ENCODE measurements around the gene AMPD3. TPM values are rescaled to one million over a fixed set of nuclear protein-coding genes. Genes with fewer than 3 reads are reported as not detected.

AMPD3 gene
- total and polyA plus RNA-seq, 9 donors: 2.0 to 9.3 (median 6.8) TPM

DNA sequence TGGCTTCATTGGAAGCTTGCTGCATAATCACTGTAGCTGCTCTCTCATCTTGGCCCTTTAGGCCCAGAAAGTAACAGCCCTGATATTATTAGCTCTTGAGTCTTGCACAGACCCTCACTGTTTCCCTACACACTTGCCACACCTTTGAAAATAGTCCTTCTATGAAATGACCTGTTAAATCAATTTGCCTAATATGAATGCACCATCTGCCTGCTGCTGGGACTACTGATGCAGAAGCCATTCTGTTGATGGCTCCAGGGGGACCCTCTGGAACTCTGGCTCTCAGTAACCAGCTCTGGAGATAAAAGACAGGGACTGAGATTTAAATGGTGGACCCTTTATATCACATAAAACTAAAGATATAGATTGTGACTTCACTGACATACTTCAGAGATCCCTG, 14.7 kb upstream of the AMPD3 start:
- Histone ChIP-seq H3K9me3 (no peaks in the 10 kb centered on the region), H3K4me1 (ENCODE audit: insufficient read depth) (no peaks in the 10 kb centered on the region), H3K36me3 (no peaks in the 10 kb centered on the region), H3K27me3 (no peaks in the 10 kb centered on the region), H3K27ac (no peak overlapping the region), H3K4me3 (no peak overlapping the region)
- TF ChIP-seq, protein P1, sequence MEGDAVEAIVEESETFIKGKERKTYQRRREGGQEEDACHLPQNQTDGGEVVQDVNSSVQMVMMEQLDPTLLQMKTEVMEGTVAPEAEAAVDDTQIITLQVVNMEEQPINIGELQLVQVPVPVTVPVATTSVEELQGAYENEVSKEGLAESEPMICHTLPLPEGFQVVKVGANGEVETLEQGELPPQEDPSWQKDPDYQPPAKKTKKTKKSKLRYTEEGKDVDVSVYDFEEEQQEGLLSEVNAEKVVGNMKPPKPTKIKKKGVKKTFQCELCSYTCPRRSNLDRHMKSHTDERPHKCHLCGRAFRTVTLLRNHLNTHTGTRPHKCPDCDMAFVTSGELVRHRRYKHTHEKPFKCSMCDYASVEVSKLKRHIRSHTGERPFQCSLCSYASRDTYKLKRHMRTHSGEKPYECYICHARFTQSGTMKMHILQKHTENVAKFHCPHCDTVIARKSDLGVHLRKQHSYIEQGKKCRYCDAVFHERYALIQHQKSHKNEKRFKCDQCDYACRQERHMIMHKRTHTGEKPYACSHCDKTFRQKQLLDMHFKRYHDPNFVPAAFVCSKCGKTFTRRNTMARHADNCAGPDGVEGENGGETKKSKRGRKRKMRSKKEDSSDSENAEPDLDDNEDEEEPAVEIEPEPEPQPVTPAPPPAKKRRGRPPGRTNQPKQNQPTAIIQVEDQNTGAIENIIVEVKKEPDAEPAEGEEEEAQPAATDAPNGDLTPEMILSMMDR (IDR thresholded peaks at IDR 0.05): no peak
- TF ChIP-seq EP300 (IDR thresholded peaks at IDR 0.05): no peak
- TF ChIP-seq POLR2A (IDR thresholded peaks at IDR 0.05): no peak
- intact Hi-C loops (cut with DNase I): no loop called here
- no peak for DNase-seq

DNA sequence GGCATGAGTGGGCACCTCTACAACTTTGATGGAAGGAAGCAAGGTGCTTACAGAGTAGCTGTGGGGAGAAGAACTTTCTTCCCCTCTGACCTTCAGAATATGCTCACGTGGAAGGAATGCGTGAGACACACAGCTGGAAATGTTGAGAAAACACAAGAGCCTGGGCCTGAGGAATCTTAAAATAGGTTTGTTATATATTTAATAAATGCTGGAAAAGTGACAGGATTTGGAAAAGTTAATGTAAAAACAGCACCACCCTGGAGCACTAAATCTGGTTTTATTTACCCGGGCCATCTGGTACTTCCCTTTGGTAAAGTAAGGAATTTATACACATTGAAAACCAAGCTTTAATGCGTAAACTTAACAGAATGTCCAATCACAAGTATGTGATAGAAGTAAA, 14.0 kb upstream of the AMPD3 start:
- Histone ChIP-seq H3K36me3 (no peaks in the 10 kb centered on the region), H3K4me3 (no peak overlapping the region), H3K9me3 (no peaks in the 10 kb centered on the region), H3K27me3 (no peaks in the 10 kb centered on the region), H3K27ac (no peak overlapping the region), H3K4me1 (ENCODE audit: insufficient read depth) (no peaks in the 10 kb centered on the region)
- no peak for DNase-seq
- intact Hi-C loops (cut with DNase I): no loop called here
- 54 to 69% (median 68%) methylated on average over 4 of the region's 4 CpGs for WGBS, 3 donors
- TF ChIP-seq EP300 (IDR thresholded peaks at IDR 0.05): no peak
- TF ChIP-seq POLR2A (IDR thresholded peaks at IDR 0.05): no peak
- TF ChIP-seq, protein P1 (IDR thresholded peaks at IDR 0.05): no peak

- no peaks in the 10 kb centered on the region for H3K36me3 ChIP-seq
- no peaks in the 10 kb centered on the region for H3K9me3 ChIP-seq
- H3K4me1 ChIP-seq (ENCODE audit: insufficient read depth): no peaks in the 10 kb centered on the region
- no peak overlapping the region for H3K27ac ChIP-seq
- intact Hi-C loops (cut with DNase I): no loop called here
- no peaks in the 10 kb centered on the region for H3K27me3 ChIP-seq
- H3K4me3 ChIP-seq: no peak overlapping the region
- TF ChIP-seq EP300 (IDR thresholded peaks at IDR 0.05): no peak
- no peak for TF ChIP-seq POLR2A (IDR thresholded peaks at IDR 0.05)
- 91 to 95% (median 93%) methylated on average over 8 of the region's 8 CpGs for WGBS, 3 donors
- DNase-seq: no peak
Observed at GRCh38 chr11:10441652-10442503, 13.2 kb upstream of the AMPD3 start.

DNA sequence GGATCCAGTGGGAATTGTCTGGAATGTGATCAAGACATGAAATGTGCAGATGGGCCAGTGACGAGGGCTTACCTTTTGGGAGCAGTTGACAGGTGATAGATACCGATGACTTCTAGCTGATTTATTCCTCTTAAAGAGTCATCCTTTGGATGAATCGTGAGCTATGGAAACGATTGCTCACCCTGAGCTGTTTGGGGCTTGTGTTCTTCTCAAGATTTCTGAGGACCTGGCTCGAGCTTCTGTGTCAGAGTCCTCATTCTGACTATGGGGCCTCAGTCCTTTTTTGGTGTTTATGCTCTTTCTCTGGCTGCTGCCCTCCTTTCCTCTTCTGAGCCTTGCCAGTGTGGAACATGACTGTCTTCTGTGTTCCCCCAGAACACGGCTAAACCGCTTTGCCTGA, 11.9 kb upstream of the AMPD3 start:
- Histone ChIP-seq H3K27me3 (no peaks in the 10 kb centered on the region), H3K27ac (no peak overlapping the region), H3K9me3 (no peaks in the 10 kb centered on the region), H3K4me3 (no peak overlapping the region), H3K4me1 (ENCODE audit: insufficient read depth) (no peaks in the 10 kb centered on the region), H3K36me3 (no peaks in the 10 kb centered on the region)
- intact Hi-C loops (cut with DNase I): no loop called here
- 92 to 94% (median 94%) methylated on average over 7 of the region's 7 CpGs for WGBS, 3 donors
- TF ChIP-seq EP300 (IDR thresholded peaks at IDR 0.05) (no peak), POLR2A (IDR thresholded peaks at IDR 0.05) (no peak)
- TF ChIP-seq, protein P1 (IDR thresholded peaks at IDR 0.05): no peak
- DNase-seq: no peak

GRCh38 chr11:10443721-10444235, 11.3 kb upstream of the AMPD3 start:
- 82 to 92% (median 88%) methylated on average over 4 of the region's 4 CpGs for WGBS, 3 donors
- DNase-seq: no peak
- no peak overlapping the region for H3K27ac ChIP-seq
- no peak overlapping the region for H3K4me3 ChIP-seq
- no peaks in the 10 kb centered on the region for H3K36me3 ChIP-seq
- intact Hi-C loops (cut with DNase I): no loop called here
- H3K27me3 ChIP-seq: no peaks in the 10 kb centered on the region
- H3K4me1 ChIP-seq (ENCODE audit: insufficient read depth): no peaks in the 10 kb centered on the region
- TF ChIP-seq POLR2A (IDR thresholded peaks at IDR 0.05): no peak
- no peak for TF ChIP-seq EP300 (IDR thresholded peaks at IDR 0.05)
- TF ChIP-seq, protein P1 (IDR thresholded peaks at IDR 0.05): no peak
- no peaks in the 10 kb centered on the region for H3K9me3 ChIP-seq

Measured in ovary (tissue), 9 donors.